Glomerular endothelial cell (primary cell): Measurements from ENCODE around the gene SV2B. TPM values are rescaled to one million over a fixed set of nuclear protein-coding genes. Genes with fewer than 3 reads are reported as not detected.

Experiments
- DNase-seq: peaks from one replicate; pipeline ENCODE4 v3.0.0-alpha.2; 2011; ENCODE audit warnings: low read depth, low spot score; ENCODE audit errors: extremely low read depth
- total RNA-seq: library from RNA; depleted of rRNA; stranded (reverse); fragments of >200 nt; gene quantifications from 2 replicates; pipeline ENCODE4 v1.2.3, GENCODE V29; 2015

SV2B gene
- total RNA-seq, 1 donor from 2014 or later, result 28.6 TPM

- DNase-seq, result no peak
Measured at GRCh38 chr15:91259077-91259476, 159.0 kb downstream of the SV2B start.

- DNase-seq, result no peak
Measured at GRCh38 chr15:91261345-91261744, 161.3 kb downstream of the SV2B start.

- no peak for DNase-seq
Measured at GRCh38 chr15:91263632-91264531, 163.8 kb downstream of the SV2B start.

- DNase-seq, result no peak
Measured at GRCh38 chr15:91264651-91265351, 164.7 kb downstream of the SV2B start.

DNA sequence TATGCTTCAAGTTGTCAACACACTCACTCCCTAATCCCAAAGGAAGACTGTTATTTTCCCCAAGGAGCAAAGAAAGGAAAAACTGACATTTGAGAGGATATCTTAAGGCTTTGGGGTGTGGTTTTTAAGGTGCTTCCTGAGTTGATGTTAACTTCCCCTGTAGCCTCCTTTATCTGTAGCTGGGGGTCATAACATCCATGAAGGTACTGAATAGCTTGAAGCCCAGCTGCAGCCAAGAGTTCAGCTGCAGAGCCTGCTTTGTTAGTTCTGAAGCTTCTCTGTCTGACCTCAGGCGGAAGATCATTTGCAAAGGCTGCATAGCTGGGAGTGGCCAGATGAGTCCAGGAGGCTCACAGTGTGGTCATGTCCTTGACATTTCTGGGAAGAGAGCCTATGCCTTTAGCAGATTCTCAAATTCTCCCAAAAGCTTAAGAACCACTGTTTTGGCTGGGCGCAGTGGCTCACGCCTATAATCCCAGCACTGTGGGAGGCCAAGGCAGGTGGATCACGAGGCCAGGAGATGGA lies 165.4 kb downstream of the SV2B start:
- DNase-seq, result no peak

DNA sequence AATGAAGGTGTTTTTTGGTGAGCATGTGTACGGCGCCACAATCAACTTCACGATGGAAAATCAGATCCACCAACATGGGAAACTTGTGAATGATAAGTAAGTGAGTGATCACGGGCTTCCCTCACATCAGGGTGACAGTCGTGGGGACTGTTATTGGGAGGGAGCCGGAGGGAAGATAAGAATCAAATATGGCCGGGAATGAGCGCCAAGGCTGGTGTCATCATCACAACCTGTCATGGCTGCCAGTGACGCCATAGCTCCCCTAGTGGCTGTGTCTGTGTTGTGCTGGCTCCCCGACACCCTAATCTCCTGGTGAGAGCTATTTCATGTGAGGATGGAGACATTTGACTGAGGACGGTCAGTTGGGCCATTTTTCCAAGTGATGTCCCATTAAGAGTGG lies 168.5 kb downstream of the SV2B start:
- DNase-seq, result no peak

DNA sequence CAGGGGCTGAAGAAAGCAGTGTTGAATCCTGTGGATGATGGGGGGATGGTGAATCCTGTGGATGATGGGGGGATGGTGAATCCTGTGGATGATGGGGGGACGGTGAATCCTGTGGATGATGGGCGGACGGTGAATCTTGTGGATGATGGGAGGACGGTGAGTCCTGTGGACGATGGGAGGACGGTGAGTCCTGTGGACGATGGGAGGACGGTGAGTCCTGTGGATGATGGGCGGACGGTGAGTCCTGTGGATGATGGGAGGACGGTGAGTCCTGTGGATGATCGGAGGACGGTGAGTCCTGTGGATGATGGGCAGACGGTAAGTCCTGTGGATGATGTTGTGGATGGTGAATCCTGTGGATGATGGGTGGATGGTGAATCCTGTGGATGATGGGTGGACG lies 170.7 kb downstream of the SV2B start:
- no peak for DNase-seq

GRCh38 chr15:91271565-91272153 lies 171.6 kb downstream of the SV2B start:
- DNase-seq, result peak; percentile 60

DNA sequence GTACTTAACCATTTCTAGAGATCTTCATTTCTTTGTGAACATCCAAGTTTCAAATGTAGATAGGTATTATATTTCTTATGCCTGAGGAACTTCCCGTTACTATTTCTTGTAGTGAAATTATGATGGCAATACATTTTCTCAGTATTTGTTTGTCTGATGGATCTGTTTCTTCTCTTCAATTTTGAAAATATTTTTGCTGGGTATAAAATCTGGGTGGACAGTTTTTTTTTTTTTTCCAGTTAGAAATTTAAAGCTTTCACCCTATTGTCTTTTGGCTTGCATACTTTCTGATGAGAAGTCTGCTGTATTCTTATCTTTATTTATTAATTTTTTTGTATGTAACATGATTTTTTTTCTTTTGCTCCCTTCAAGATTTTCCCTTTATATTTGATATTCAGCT lies 175.8 kb downstream of the SV2B start:
- no peak for DNase-seq

- DNase-seq, result no peak
Measured at GRCh38 chr15:91278951-91279350, 178.9 kb downstream of the SV2B start.

- no peak for DNase-seq
Measured at GRCh38 chr15:91279486-91279885, 179.4 kb downstream of the SV2B start.

GRCh38 chr15:91281947-91282346 lies 181.9 kb downstream of the SV2B start:
- DNase-seq, result no peak

DNA sequence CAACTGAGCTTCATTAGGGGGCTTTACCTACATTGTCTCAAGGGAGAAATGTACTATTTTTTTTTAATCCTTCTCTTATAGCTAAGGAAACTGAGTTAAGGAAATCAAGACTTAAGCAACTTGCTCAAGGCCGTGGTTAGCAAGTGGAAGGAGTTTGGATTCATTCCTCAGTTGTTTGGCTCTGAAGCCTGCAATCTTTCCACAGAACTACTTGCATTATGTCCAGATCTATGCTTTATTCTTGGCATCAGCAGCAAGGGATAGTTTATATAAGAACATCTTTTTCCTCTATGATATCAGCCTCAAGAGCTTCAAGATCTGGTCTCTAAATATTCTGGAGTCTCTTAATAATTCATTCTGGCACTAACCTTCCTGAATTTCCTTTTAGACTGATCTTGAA lies 182.4 kb downstream of the SV2B start:
- DNase-seq, result no peak

GRCh38 chr15:91283155-91283554 lies 183.1 kb downstream of the SV2B start:
- DNase-seq, result no peak

DNA sequence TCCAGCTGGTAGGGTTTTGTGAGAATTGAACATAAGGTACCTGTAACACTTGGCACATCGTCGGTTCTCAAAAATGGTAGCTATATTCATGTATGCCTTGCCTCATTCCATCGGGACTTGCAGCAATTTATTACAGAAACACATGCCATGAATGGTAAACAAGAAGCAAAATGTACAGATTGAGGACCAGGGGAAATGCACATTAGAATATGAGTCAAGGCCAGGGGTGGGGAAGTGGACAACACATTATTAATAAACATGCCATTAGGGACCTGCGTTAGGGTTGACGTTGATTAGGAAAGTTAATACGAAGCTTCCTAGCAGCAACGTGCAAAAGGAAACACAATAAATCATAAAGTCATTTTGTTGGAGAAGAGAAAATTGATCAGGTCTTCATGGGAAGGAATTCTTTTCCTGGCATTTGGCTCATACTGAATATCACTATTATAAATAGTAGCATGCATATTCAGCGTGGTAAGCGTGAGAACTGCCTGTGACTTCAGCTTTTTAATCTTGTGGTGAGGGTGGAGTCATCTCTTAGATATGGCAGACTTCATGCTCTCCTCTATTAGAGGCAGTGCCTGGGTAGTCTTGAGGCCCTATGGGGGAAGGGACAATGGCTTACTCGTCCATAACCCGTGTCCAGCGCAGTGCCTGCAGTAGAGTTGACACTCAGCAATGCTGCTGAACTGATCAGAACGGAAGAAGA lies 184.9 kb downstream of the SV2B start:
- DNase-seq, result no peak

GRCh38 chr15:91289324-91289723 lies 189.3 kb downstream of the SV2B start:
- DNase-seq, result no peak

DNA sequence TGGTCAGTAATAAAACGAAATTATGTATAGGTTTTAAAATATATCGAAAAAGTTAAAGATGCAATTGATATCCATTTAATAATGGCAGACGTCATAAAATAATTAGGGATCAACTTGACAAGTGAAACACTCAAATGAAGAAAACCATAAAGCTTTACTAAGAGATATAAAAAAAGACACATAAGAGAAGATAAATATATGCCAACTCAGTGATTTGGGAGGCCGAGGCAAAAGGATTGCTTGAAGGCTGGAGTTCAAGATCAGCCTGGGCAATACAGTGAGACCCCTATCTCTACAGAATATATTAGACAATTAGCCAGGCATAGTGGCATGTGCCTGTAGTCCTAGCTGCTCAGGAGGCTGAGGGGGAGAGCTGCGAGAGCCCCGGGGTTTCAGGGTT lies 190.5 kb downstream of the SV2B start:
- DNase-seq, result no peak

DNA sequence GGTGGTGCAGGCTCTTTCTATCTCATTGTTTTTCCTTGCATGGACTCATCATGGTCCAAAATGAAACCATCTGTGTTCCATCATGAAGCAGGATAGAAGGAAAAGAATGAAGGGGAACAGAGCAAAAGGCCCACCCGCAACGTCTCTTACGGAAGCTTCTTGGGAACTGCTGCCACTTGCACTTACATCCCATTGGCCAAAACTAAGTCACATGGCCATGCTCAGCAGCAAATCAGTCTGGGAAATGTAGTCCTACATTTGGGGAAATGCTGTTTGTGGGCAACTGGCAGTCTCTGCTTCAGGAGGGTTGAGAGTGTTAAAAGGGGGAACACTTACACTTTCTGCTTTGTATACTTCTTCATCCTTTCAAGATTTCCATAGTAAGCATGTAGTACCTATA lies 191.6 kb downstream of the SV2B start:
- no peak for DNase-seq

DNA sequence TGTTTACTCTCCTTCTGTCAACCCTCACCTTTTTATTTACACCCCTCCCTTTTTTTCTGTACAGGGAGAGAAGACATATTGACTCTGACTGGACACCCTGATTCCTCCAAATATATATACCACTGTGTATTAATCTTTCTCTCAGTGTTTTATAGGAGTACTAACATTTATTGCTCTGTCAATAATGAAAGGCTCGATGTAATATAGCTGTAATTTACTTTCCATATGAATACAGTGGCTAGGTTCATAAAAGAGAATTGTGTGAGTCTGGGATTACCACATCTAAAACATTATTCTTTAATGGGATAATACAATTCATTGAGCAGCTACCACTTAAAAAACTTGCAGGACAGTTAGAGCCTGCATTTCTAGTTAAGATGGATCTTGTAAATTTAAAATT lies 194.3 kb downstream of the SV2B start:
- DNase-seq, result no peak

GRCh38 chr15:91294795-91295194 lies 194.7 kb downstream of the SV2B start:
- DNase-seq, result no peak

DNA sequence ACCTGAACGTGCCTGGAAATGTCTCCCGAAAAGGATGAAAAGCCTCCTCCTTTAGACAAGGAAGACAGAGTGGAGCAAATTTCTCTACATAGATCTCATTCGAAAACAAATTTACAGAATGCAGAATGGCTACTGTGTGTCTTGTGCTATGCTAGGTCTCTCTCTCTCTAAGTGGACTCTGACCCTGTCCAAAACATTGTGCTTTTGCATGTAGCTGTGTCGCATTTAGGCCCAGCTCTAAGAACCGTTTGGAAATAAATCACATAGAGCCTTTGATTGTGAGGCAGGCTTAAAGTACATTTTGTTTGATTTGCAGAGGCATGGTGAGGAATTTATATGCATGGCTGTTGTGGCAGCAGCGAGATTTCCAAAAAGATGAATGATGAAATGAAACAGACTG lies 198.0 kb downstream of the SV2B start:
- DNase-seq, result no peak
